ENCODE data around the gene PSKH1.

Gene PSKH1

GRCh38 chr16:67915831-67916723 lies 23.0 kb downstream of the PSKH1 start:
- no peak overlapping the region for H3K4me3 ChIP-seq (ENCODE audit: control insufficient read depth, low read depth, low read length)
- DNase-seq (ENCODE audit: low read depth), result no peak
- TF ChIP-seq CTCF (conservative IDR thresholded peaks at IDR 0.05; ENCODE audit: control insufficient read depth, insufficient read depth, low read depth, low read length), result no peak

- no peak for DNase-seq (ENCODE audit: low read depth)
- no peak overlapping the region for H3K4me3 ChIP-seq (ENCODE audit: control insufficient read depth, low read depth, low read length)
- TF ChIP-seq CTCF (conservative IDR thresholded peaks at IDR 0.05; ENCODE audit: control insufficient read depth, insufficient read depth, low read depth, low read length), result no peak
Observed at GRCh38 chr16:67917140-67917851, 24.2 kb downstream of the PSKH1 start.

GRCh38 chr16:67917852-67918236 lies 24.8 kb downstream of the PSKH1 start:
- no peak overlapping the region for H3K4me3 ChIP-seq (ENCODE audit: control insufficient read depth, low read depth, low read length)
- peak; percentile 95 for DNase-seq (ENCODE audit: low read depth)
- TF ChIP-seq CTCF (conservative IDR thresholded peaks at IDR 0.05; ENCODE audit: control insufficient read depth, insufficient read depth, low read depth, low read length), result no peak

- TF ChIP-seq CTCF (conservative IDR thresholded peaks at IDR 0.05; ENCODE audit: control insufficient read depth, insufficient read depth, low read depth, low read length), result no peak
- H3K4me3 ChIP-seq (ENCODE audit: control insufficient read depth, low read depth, low read length), result no peak overlapping the region
- no peak for DNase-seq (ENCODE audit: low read depth)
Observed at GRCh38 chr16:67919622-67920221, 26.7 kb downstream of the PSKH1 start.

GRCh38 chr16:67922221-67922620 lies 29.2 kb downstream of the PSKH1 start:
- no peak overlapping the region for H3K4me3 ChIP-seq (ENCODE audit: control insufficient read depth, low read depth, low read length)
- TF ChIP-seq CTCF (conservative IDR thresholded peaks at IDR 0.05; ENCODE audit: control insufficient read depth, insufficient read depth, low read depth, low read length), result no peak
- no peak for DNase-seq (ENCODE audit: low read depth)

GRCh38 chr16:67922740-67923139 lies 29.7 kb downstream of the PSKH1 start:
- DNase-seq (ENCODE audit: low read depth), result no peak
- no peak overlapping the region for H3K4me3 ChIP-seq (ENCODE audit: control insufficient read depth, low read depth, low read length)
- TF ChIP-seq CTCF (conservative IDR thresholded peaks at IDR 0.05; ENCODE audit: control insufficient read depth, insufficient read depth, low read depth, low read length), result no peak

Measured in fibroblast of mammary gland (primary cell).